ENCODE data around the gene SEMA5A.
A peak's percentile ranks its signal among the peaks of the same experiment; 100 is the strongest.

Gene SEMA5A

DNA sequence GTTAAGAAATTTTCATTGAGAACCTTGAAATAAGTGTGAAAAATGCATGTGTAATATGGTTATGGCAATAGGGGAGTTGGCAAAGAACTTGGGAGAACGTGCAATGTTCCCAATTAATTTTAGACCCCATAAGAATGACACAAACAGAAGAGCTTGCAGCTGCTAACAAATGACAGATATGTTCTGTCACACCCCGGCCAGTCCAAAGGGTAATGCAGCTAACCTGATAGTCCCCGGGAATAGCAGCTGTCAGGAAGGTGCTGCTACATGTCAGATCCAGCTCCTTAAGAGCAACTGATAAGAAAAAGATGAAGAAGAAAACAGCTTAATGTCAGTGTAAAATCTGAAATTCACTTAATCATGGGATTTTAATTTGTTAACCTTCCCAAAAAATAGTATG, 30.4 kb downstream of the SEMA5A start:
- no peaks in the 10 kb centered on the region for H3K9me3 Mint-ChIP-seq
- peaks cover 4% of the 10 kb centered on the region for H3K36me3 Mint-ChIP-seq (ENCODE audit: low read depth)
- no peak overlapping the region for H3K4me3 Mint-ChIP-seq
- no peaks in the 10 kb centered on the region for H3K27me3 Mint-ChIP-seq (ENCODE audit: low read depth, poor library complexity)
- TF ChIP-seq, protein P1, sequence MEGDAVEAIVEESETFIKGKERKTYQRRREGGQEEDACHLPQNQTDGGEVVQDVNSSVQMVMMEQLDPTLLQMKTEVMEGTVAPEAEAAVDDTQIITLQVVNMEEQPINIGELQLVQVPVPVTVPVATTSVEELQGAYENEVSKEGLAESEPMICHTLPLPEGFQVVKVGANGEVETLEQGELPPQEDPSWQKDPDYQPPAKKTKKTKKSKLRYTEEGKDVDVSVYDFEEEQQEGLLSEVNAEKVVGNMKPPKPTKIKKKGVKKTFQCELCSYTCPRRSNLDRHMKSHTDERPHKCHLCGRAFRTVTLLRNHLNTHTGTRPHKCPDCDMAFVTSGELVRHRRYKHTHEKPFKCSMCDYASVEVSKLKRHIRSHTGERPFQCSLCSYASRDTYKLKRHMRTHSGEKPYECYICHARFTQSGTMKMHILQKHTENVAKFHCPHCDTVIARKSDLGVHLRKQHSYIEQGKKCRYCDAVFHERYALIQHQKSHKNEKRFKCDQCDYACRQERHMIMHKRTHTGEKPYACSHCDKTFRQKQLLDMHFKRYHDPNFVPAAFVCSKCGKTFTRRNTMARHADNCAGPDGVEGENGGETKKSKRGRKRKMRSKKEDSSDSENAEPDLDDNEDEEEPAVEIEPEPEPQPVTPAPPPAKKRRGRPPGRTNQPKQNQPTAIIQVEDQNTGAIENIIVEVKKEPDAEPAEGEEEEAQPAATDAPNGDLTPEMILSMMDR (IDR thresholded peaks at IDR 0.05), result no peak
- no peak for DNase-seq
- H3K4me1 Mint-ChIP-seq, result peaks cover 10% of the 10 kb centered on the region
- no peak overlapping the region for H3K27ac Mint-ChIP-seq

DNA sequence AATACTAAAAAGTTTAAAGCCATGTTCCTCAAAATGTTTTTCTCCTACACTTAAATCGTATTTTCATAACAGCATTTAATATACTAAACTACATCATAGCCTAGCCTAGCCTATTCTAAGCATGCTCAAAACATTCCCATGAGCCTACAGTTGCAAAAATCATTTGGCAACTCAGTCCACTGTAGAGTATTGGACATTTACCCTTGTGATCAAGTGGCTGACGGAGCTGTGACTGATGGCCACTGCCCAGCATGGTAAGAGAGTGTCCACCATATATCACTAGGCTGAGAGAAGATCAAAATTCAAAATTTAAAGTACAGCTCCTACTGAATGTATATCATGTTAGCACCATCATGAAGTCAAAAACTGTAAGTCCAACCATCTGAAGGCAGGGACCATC, 30.9 kb downstream of the SEMA5A start:
- Mint-ChIP-seq H3K4me3 (no peak overlapping the region), H3K27me3 (ENCODE audit: low read depth, poor library complexity) (no peaks in the 10 kb centered on the region), H3K9me3 (no peaks in the 10 kb centered on the region), H3K4me1 (peaks cover 10% of the 10 kb centered on the region), H3K27ac (no peak overlapping the region), H3K36me3 (ENCODE audit: low read depth) (peaks cover 5% of the 10 kb centered on the region)
- no peak for DNase-seq
- TF ChIP-seq, protein P1 (IDR thresholded peaks at IDR 0.05), result no peak

DNA sequence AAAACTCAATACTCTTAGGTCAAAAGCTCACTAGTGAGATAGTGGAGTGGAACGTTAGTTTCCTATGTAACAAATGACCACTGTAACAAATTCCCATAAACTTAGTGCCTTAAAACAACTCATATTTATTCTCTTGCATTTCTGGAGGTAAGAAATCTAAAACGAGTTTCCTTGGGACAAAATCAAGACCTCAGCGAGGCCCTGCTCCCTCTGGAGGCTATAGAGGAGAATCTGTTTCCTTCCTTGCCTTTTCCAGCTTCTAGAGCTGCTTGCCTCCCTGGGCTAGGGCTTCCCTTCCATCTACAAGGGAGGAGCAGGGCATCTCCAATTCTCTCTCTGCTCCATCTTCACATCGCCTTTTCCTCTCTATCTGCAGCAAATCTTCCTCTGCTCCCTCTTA, 32.0 kb downstream of the SEMA5A start:
- no peak for DNase-seq
- H3K9me3 Mint-ChIP-seq, result no peaks in the 10 kb centered on the region
- no peaks in the 10 kb centered on the region for H3K27me3 Mint-ChIP-seq (ENCODE audit: low read depth, poor library complexity)
- H3K4me3 Mint-ChIP-seq, result no peak overlapping the region
- TF ChIP-seq, protein P1 (IDR thresholded peaks at IDR 0.05), result peak; percentile 10
- no peak overlapping the region for H3K27ac Mint-ChIP-seq
- H3K4me1 Mint-ChIP-seq, result peaks cover 7% of the 10 kb centered on the region
- peaks cover 12% of the 10 kb centered on the region for H3K36me3 Mint-ChIP-seq (ENCODE audit: low read depth)

DNA sequence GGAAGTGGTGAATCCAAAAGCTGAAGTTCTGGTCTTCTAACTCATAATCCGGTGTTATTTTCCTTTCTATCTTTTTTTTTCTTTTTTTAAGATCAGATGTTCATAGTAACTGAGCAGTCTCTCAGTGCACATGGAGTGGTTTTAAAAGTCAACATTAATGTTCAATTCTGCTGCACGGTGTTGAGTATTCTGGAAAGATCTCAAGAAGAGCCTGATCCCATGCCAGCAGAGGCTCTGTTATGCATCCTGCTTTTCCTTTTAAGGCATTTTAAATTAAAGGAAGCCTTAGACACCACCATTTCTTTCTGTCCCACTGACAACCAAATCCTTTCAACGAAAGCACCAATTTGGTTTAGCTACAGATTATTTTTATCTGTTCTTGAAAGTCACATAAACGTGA, 33.4 kb downstream of the SEMA5A start:
- H3K4me1 Mint-ChIP-seq, result no peaks in the 10 kb centered on the region
- TF ChIP-seq, protein P1 (IDR thresholded peaks at IDR 0.05), result no peak
- no peak overlapping the region for H3K27ac Mint-ChIP-seq
- no peaks in the 10 kb centered on the region for H3K27me3 Mint-ChIP-seq (ENCODE audit: low read depth, poor library complexity)
- H3K36me3 Mint-ChIP-seq (ENCODE audit: low read depth), result peaks cover 23% of the 10 kb centered on the region
- DNase-seq, result no peak
- no peak overlapping the region for H3K4me3 Mint-ChIP-seq
- no peaks in the 10 kb centered on the region for H3K9me3 Mint-ChIP-seq

DNA sequence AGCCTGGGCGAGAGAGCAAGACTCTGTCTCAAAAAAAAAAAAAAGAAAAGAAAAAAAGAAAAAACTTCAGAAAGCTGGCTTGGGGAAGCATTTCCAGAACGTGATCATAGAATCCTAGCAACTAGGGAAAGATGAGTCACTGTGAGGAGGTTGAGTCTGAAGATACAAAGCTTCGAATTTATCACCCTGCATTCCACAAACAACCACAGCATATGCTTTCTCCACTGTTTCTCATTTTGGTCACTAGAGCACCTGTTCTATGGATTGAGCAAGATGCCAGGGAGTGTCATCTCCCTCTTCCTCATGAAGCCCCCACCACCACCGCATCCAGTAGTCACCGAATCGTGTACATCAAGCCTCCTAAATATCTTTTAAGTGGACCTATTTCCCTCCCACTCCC, 37.9 kb downstream of the SEMA5A start:
- Mint-ChIP-seq H3K36me3 (ENCODE audit: low read depth) (peaks cover 38% of the 10 kb centered on the region), H3K4me3 (no peak overlapping the region), H3K27me3 (ENCODE audit: low read depth, poor library complexity) (no peaks in the 10 kb centered on the region), H3K9me3 (no peaks in the 10 kb centered on the region), H3K27ac (peak overlapping the region; percentile 47), H3K4me1 (peaks cover 1% of the 10 kb centered on the region)
- TF ChIP-seq, protein P1 (IDR thresholded peaks at IDR 0.05), result no peak
- DNase-seq, result no peak

DNA sequence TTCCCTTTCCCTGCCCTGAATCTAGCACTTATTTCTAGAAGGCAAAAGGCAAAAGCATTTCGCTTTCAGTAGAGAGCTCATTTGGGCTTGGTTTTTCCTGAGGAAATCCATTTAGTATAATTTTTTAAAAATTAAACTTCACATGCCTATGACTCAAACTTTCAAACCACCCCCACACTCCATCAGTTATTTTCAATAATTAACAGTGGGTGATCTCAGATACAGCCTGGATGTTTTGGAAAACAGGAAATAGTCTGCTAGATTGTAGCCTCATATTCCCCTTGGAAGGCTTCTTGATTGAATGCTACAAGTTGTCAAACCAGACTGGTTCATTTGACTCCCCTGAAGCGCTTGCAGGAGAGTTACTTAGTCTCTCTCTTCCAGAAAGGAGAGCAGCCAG, 40.6 kb downstream of the SEMA5A start:
- Mint-ChIP-seq H3K9me3 (no peaks in the 10 kb centered on the region), H3K36me3 (ENCODE audit: low read depth) (peaks cover 38% of the 10 kb centered on the region), H3K4me1 (peaks cover 8% of the 10 kb centered on the region), H3K27me3 (ENCODE audit: low read depth, poor library complexity) (no peaks in the 10 kb centered on the region), H3K27ac (no peak overlapping the region), H3K4me3 (no peak overlapping the region)
- DNase-seq, result no peak
- TF ChIP-seq, protein P1 (IDR thresholded peaks at IDR 0.05), result no peak

Measured in nephron progenitor cell (in vitro differentiated cells).